HepG2 (cell line): Measurements from ENCODE around the gene GLRX5. TPM values are rescaled to one million over a fixed set of nuclear protein-coding genes. Genes with fewer than 3 reads are reported as not detected.

Experiments used
- ATAC-seq: fragments of 200-7000 bp; cut with Tn5 transposase; 3 replicates; pipeline ENCODE4 v1.9.1; 2020; ENCODE audit warnings: mild to moderate bottlenecking, moderate library complexity
- BruUV-seq: library from RNA; stranded (reverse); fragments of 400-500 nt; replicated peaks from 2 replicates; lab custom pipeline; 2021; lab: Mats Ljungman, UMichigan
- CTCF ChIA-PET: fragments of 300-600 bp; formaldehyde crosslinking; extraction: SDS; loops from one replicate; lab custom pipeline; 2021; ENCODE audit warnings: low total read pairs, inconsistent platforms, low intra/inter-chr PET ratio; lab: Yijun Ruan, JAX
- POLR2A ChIA-PET: fragments of 350-600 bp; sonication (Branson Sonifier 250); formaldehyde crosslinking; loops from one replicate; lab custom pipeline; 2020; ENCODE audit warnings: antibody characterized with exemption, inconsistent platforms; lab: Yijun Ruan, JAX
- DNase-seq: peaks from one replicate; pipeline ENCODE4 v3.0.0-alpha.2; 2015; ENCODE audit warnings: low spot score
- FAIRE-seq: peaks from 3 replicates; lab custom pipeline; 2011; peaks lifted over from hg19 to GRCh38; lab: Jason Lieb, UNC
- H2AFZ ChIP-seq: one replicate; pipeline ENCODE4 v1.6.1; 2011; ENCODE audit warnings: low read length, inconsistent platforms
- H3K27ac ChIP-seq: fragments of 300-600 bp; 3 replicates; pipeline ENCODE4 v1.8.0; 2011; ENCODE audit warnings: mixed run types, mild to moderate bottlenecking, mixed read lengths, low read length, inconsistent platforms; ENCODE audit not compliant: insufficient read depth; ENCODE audit errors: extremely low read length
- H3K27me3 ChIP-seq, 2 experiments: fragments of 200-600 bp in 1 of 2; 2 replicates in 1 of 2; 3 replicates in 1 of 2; pipeline versions ENCODE4 v1.6.0 to v1.8.0; 2011; ENCODE audit warnings: low read length in 2 of 2, mild to moderate bottlenecking in 2 of 2, moderate library complexity in 2 of 2, inconsistent platforms in 1 of 2; ENCODE audit not compliant: insufficient read depth in 2 of 2, control insufficient read depth in 1 of 2
- H3K36me3 ChIP-seq, 2 experiments: fragments of 200-600 bp in 1 of 2; replicated peaks in 1 of 2; 2 replicates in 1 of 2; 3 replicates in 1 of 2; pipeline versions ENCODE4 v1.5.1 to v1.8.0; 2011; ENCODE audit warnings: low read length in 2 of 2, inconsistent platforms in 1 of 2; ENCODE audit not compliant: insufficient read depth in 2 of 2, control insufficient read depth in 1 of 2
- H3K4me1 ChIP-seq: 2 replicates; pipeline ENCODE4 v1.5.1; 2012; ENCODE audit warnings: low read length, inconsistent platforms; ENCODE audit not compliant: insufficient read depth
- H3K4me2 ChIP-seq: 2 replicates; pipeline ENCODE4 v1.6.0; 2011; ENCODE audit warnings: low read depth, low read length, inconsistent platforms
- H3K4me3 ChIP-seq, 3 experiments: fragments of 200-600 bp in 1 of 3; sonication (generic), shearing (Covaris generic) in 1 of 3; replicated peaks in 1 of 3; 2 replicates each; pipeline ENCODE4 v1.5.1; 2011 to 2016; ENCODE audit warnings: low read length in 3 of 3, inconsistent platforms in 2 of 3, low read depth in 2 of 3, mild to moderate bottlenecking in 2 of 3, control low read depth in 1 of 3, mixed read lengths in 1 of 3; ENCODE audit not compliant: insufficient read depth in 1 of 3
- H3K79me2 ChIP-seq: one replicate; pipeline ENCODE4 v1.6.1; 2011; ENCODE audit warnings: low read length, inconsistent platforms; ENCODE audit not compliant: insufficient read depth
- H3K9ac ChIP-seq: 2 replicates; pipeline ENCODE4 v1.6.0; 2011; ENCODE audit warnings: mild to moderate bottlenecking, low read depth, low read length, inconsistent platforms; ENCODE audit not compliant: insufficient read depth
- H3K9me3 ChIP-seq: 2 replicates; pipeline ENCODE4 v1.5.1; 2012; ENCODE audit warnings: mild to moderate bottlenecking, low read length
- H4K20me1 ChIP-seq: 2 replicates; pipeline ENCODE4 v1.6.0; 2011; ENCODE audit warnings: inconsistent platforms, mild to moderate bottlenecking, low read length, moderate library complexity; ENCODE audit not compliant: insufficient read depth
- ATAD3A ChIP-seq: sonication (generic); formaldehyde crosslinking; IDR thresholded peaks from 2 replicates; pipeline ENCODE4 v1.4.0; 2020; ENCODE audit warnings: missing genetic modification reagents
- CREM ChIP-seq, 2 experiments: sonication (generic) in 1 of 2; formaldehyde crosslinking in 1 of 2; IDR thresholded peaks; 2 replicates each; pipeline versions ENCODE4 v1.4.0 to v1.6.1; 2016 to 2020; ENCODE audit warnings: antibody characterized with exemption in 1 of 2, mild to moderate bottlenecking in 1 of 2, missing genetic modification reagents in 1 of 2
- HMG20B ChIP-seq: conservative IDR thresholded peaks from 2 replicates; pipeline ENCODE4 v1.6.1; 2016; ENCODE audit warnings: missing genetic modification reagents, missing compliant biosample characterization
- NFIB ChIP-seq: sonication (generic); formaldehyde crosslinking; IDR thresholded peaks from 2 replicates; pipeline ENCODE4 v1.9.0; 2021; ENCODE audit warnings: missing genetic modification reagents, mild to moderate bottlenecking, borderline replicate concordance
- NFYC ChIP-seq: IDR thresholded peaks from 2 replicates; pipeline ENCODE4 v1.6.1; 2016; ENCODE audit warnings: missing genetic modification reagents, missing compliant biosample characterization
- NR2F1 ChIP-seq, 2 experiments: fragments of 450-650 bp in 1 of 2; formaldehyde crosslinking in 1 of 2; IDR thresholded peaks; 2 replicates each; pipeline versions ENCODE4 v1.5.0 to v1.6.1; 2016 to 2020; ENCODE audit warnings: mild to moderate bottlenecking in 1 of 2, missing compliant biosample characterization in 1 of 2, missing genetic modification reagents in 1 of 2, moderate library complexity in 1 of 2
- PLRG1 ChIP-seq: fragments of 450-650 bp; conservative IDR thresholded peaks from 2 replicates; pipeline ENCODE4 v1.6.1; 2016
- XBP1 ChIP-seq: sonication (generic); formaldehyde crosslinking; IDR thresholded peaks from 2 replicates; pipeline ENCODE4 v1.5.0; 2020; ENCODE audit warnings: missing genetic modification reagents
- ZNF510 ChIP-seq: sonication (generic); formaldehyde crosslinking; IDR thresholded peaks from 2 replicates; pipeline ENCODE4 v1.4.0; 2020; ENCODE audit warnings: low read depth, mild to moderate bottlenecking, missing genetic modification reagents
- ZNF572 ChIP-seq: sonication (generic); formaldehyde crosslinking; IDR thresholded peaks from 2 replicates; pipeline ENCODE4 v1.5.1; 2020; ENCODE audit warnings: mild to moderate bottlenecking, missing genetic modification reagents
- WGBS: methylation state at CpG from one replicate; pipeline ENCODE4 v1.1.6; 2017; ENCODE audit warnings: low lambda C conversion rate; 5-methylcytosine and 5-hydroxymethylcytosine counted together
- in situ Hi-C: cut with HindIII; loops from 2 replicates; pipeline ENCODE4 v1.10.0; 2017; ENCODE audit warnings: low pct_unique_long_range_greater_than_20kb; ENCODE audit not compliant: extremely low pct_ligation_motif_present
- intact Hi-C: fragments of 100-400 bp; cut with micrococcal nuclease; formaldehyde crosslinking; loops from one replicate; pipeline ENCODE4 v1.10.0; 2022; ENCODE audit not compliant: unreplicated experiment
- polyA plus RNA-seq, 8 experiments: library from polyadenylated mRNA; depleted of rRNA in 3 of 8; stranded (reverse) in 7 of 8; unstranded in 1 of 8; fragments of >200 nt; fragmentation: Illumina TruSeq in 4 of 8; extraction: Trizol in 4 of 8; gene quantifications; 2 replicates each; pipeline versions ENCODE4 v1.2.1 to v1.2.3, GENCODE V29; 2011 to 2016; ENCODE audit warnings: low read depth in 4 of 8, missing spikeins in 1 of 8, mixed read lengths in 1 of 8; ENCODE audit not compliant: insufficient read depth in 1 of 8
- total RNA-seq, 5 experiments: library from RNA; depleted of rRNA; stranded (reverse); fragments of >200 nt; fragmentation: Illumina TruSeq; extraction: Trizol; gene quantifications; 2 replicates each; pipeline ENCODE4 v1.2.3, GENCODE V29; 2016; ENCODE audit warnings: low read depth in 1 of 5
- TF ChIP-seq, protein P1 (sequence below): sonication (generic); formaldehyde crosslinking; IDR thresholded peaks from 2 replicates; pipeline ENCODE4 v1.4.0; 2020; ENCODE audit warnings: missing genetic modification reagents
- TF ChIP-seq, protein P2 (sequence below): sonication (generic); formaldehyde crosslinking; IDR thresholded peaks from 2 replicates; pipeline ENCODE4 v1.4.0; 2020; ENCODE audit warnings: mild to moderate bottlenecking, missing genetic modification reagents
- TF ChIP-seq, protein P3 (sequence below): IDR thresholded peaks from 2 replicates; pipeline ENCODE4 v1.6.1; 2018; ENCODE audit warnings: missing genetic modification reagents

Gene GLRX5
- total and polyA plus RNA-seq, 2 of the 13 experiments (the other 11 are each of a cell fraction or from before 2014, with no cell fraction given): 122 to 146 TPM

DNA sequence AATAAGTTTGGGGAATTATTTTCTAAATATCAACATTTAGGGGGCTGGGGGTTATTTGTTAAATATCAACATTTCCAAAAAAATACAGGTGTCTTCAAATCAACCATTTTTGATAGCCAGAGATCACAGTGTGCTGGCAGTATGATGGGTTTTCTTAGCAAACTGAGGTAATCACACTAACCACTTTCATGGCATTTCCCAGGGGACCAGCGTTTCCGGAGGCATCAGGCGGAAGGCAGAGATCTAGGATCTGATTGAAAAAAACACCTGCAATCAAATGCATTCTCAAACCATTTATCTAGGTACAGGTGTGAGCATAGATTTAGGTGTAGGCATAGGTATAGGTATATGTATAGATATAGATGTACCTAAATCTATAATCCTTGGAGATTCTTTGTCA is 34.6 kb downstream of the GLRX5 start:
- WGBS: 66% methylated on average over 3 of the region's 3 CpGs
- Histone ChIP-seq H3K4me3 (no peak overlapping the region), H3K9me3 (no peaks in the 10 kb centered on the region), H3K79me2 (no peaks in the 10 kb centered on the region), H2AFZ (no peak overlapping the region), H4K20me1 (no peaks in the 10 kb centered on the region), H3K27ac (no peak overlapping the region), H3K27me3 (peaks cover 1 to 10% of the 10 kb centered on the region in 2 experiments; a peak in 3 of 5 replicates), H3K4me1 (no peaks in the 10 kb centered on the region), H3K4me2 (no peak overlapping the region), H3K9ac (no peak overlapping the region), H3K36me3 (no peaks in the 10 kb centered on the region)
- DNase-seq (no peak), FAIRE-seq (no peak), ATAC-seq (no peak)
- CTCF ChIA-PET: no interaction called here
- in situ Hi-C loops (loop anchor here (10.0 kb wide), 1 partner anchor 425 kb away; no protein-coding TSS in a partner anchor), intact Hi-C loops (no loop called here)
- no peak for TF ChIP-seq ZNF572 (CRISPR knock-in tag)
- TF ChIP-seq NFIB: no peak
- no peak for TF ChIP-seq NR2F1 (CRISPR knock-in tag; IDR thresholded peaks at IDR 0.05)
- TF ChIP-seq ZNF510 (CRISPR knock-in tag): no peak
- TF ChIP-seq, protein P1, sequence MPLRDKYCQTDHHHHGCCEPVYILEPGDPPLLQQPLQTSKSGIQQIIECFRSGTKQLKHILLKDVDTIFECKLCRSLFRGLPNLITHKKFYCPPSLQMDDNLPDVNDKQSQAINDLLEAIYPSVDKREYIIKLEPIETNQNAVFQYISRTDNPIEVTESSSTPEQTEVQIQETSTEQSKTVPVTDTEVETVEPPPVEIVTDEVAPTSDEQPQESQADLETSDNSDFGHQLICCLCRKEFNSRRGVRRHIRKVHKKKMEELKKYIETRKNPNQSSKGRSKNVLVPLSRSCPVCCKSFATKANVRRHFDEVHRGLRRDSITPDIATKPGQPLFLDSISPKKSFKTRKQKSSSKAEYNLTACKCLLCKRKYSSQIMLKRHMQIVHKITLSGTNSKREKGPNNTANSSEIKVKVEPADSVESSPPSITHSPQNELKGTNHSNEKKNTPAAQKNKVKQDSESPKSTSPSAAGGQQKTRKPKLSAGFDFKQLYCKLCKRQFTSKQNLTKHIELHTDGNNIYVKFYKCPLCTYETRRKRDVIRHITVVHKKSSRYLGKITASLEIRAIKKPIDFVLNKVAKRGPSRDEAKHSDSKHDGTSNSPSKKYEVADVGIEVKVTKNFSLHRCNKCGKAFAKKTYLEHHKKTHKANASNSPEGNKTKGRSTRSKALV: no peak
- no peak for TF ChIP-seq ATAD3A (CRISPR knock-in tag)
- BruUV-seq: no TSS peak
- POLR2A ChIA-PET: no interaction called here

DNA sequence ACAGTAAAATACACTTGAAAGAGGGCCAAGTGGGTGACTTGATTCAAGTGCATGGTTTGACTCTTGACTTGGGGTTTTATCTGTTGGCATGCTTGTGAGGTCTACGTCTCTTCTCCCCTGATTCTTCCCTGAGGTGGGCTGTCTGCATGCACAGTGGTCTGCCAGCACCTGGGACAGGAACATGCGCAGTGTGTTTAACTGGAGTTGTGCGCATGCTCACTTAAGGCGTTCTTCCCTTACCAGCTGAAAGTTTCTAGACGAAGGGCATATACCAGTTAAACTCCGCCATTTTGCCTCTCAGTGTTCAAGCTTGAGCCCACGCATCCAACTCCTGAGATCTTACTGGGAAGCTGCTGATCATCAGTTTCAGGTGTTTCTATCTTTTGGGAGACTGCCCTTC is 38.5 kb downstream of the GLRX5 start:
- ATAC-seq (no peak), FAIRE-seq (no peak), DNase-seq (no peak)
- Histone ChIP-seq H3K36me3 (no peaks in the 10 kb centered on the region), H4K20me1 (no peaks in the 10 kb centered on the region), H3K27ac (no peak overlapping the region), H3K4me1 (peaks cover 6% of the 10 kb centered on the region; the same call in 1 of the 2 replicates), H3K4me2 (no peak overlapping the region), H3K79me2 (no peaks in the 10 kb centered on the region), H3K9ac (no peak overlapping the region), H3K27me3 (peaks cover 1 to 10% of the 10 kb centered on the region in 2 experiments; a peak in 4 of 5 replicates), H3K9me3 (no peaks in the 10 kb centered on the region), H3K4me3 (no peak overlapping the region), H2AFZ (no peak overlapping the region)
- intact Hi-C loops (no loop called here), in situ Hi-C loops (no loop called here)
- ChIA-PET POLR2A (no interaction called here), CTCF (no interaction called here)
- BruUV-seq: no TSS peak
- 81% methylated on average over 6 of the region's 7 CpGs for WGBS
- TF ChIP-seq CREM (IDR thresholded peaks at IDR 0.05): no peak
- no peak for TF ChIP-seq CREM (CRISPR knock-in tag; IDR thresholded peaks at IDR 0.05)
- TF ChIP-seq, protein P2, sequence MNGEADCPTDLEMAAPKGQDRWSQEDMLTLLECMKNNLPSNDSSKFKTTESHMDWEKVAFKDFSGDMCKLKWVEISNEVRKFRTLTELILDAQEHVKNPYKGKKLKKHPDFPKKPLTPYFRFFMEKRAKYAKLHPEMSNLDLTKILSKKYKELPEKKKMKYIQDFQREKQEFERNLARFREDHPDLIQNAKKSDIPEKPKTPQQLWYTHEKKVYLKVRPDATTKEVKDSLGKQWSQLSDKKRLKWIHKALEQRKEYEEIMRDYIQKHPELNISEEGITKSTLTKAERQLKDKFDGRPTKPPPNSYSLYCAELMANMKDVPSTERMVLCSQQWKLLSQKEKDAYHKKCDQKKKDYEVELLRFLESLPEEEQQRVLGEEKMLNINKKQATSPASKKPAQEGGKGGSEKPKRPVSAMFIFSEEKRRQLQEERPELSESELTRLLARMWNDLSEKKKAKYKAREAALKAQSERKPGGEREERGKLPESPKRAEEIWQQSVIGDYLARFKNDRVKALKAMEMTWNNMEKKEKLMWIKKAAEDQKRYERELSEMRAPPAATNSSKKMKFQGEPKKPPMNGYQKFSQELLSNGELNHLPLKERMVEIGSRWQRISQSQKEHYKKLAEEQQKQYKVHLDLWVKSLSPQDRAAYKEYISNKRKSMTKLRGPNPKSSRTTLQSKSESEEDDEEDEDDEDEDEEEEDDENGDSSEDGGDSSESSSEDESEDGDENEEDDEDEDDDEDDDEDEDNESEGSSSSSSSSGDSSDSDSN: no peak
- no peak for TF ChIP-seq PLRG1
- no peak for TF ChIP-seq HMG20B (CRISPR knock-in tag)
- TF ChIP-seq, protein P3, sequence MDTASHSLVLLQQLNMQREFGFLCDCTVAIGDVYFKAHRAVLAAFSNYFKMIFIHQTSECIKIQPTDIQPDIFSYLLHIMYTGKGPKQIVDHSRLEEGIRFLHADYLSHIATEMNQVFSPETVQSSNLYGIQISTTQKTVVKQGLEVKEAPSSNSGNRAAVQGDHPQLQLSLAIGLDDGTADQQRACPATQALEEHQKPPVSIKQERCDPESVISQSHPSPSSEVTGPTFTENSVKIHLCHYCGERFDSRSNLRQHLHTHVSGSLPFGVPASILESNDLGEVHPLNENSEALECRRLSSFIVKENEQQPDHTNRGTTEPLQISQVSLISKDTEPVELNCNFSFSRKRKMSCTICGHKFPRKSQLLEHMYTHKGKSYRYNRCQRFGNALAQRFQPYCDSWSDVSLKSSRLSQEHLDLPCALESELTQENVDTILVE (CRISPR knock-in tag): no peak
- TF ChIP-seq NFYC (CRISPR knock-in tag): no peak
- no peak for TF ChIP-seq XBP1 (CRISPR knock-in tag)
